ENCODE results near the gene SMIM28.

Gene SMIM28

GRCh38 chr6:138403324-138403800 lies 25.7 kb downstream of the SMIM28 start:
- DNase-seq (ENCODE audit: low read depth): no peak
- H3K4me3 ChIP-seq (ENCODE audit: low read depth, low read length): peak overlapping the region; percentile 75

- DNase-seq (ENCODE audit: low read depth): peak; percentile 21
- H3K4me3 ChIP-seq (ENCODE audit: low read depth, low read length): peak within 1 kb of the TSS; percentile 75
These were observed 26.3 kb downstream of the SMIM28 start, which contains the start of gene HEBP2 for GRCh38 chr6:138403801-138404665. Gene HEBP2, plus strand, starts transcription at chr6:138404223. Its CDS starts 273 bp downstream, at chr6:138404496.

DNA sequence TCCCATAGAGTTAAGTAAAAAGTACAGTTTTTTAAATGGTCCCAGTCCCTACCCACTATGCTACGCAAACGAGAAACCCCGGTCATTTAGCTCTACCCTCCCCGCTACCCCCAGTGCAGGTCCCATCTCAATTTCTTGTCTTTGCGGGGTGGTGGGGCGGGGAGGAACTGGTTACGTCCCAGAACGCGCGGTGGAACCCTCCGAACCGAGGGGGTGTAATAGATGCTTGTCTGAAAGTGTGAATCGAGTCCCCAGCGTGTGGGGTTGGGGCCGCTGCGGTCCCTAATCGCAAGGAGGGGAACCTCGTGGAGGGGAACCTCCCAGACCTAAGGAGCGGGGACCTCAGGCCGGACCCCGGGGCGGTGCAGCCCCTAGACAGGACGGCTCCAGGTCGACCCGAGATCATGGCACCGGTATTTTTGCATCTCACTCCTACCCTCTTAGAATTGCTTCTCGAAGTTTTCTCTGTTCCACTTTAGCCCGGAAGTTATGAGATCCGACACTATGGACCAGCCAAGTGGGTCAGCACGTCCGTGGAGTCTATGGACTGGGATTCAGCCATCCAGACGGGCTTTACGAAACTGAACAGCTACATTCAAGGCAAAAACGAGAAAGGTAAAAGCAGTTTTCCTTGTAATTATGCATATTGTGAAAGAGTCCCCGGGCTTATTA lies 27.1 kb downstream of the SMIM28 start:
- DNase-seq (ENCODE audit: low read depth): no peak
- peak overlapping the region; percentile 75 for H3K4me3 ChIP-seq (ENCODE audit: low read depth, low read length)

GRCh38 chr6:138405816-138406413 lies 28.2 kb downstream of the SMIM28 start:
- H3K4me3 ChIP-seq (ENCODE audit: low read depth, low read length): no peak overlapping the region
- no peak for DNase-seq (ENCODE audit: low read depth)

- no peak overlapping the region for H3K4me3 ChIP-seq (ENCODE audit: low read depth, low read length)
- DNase-seq (ENCODE audit: low read depth): no peak
These were observed 28.7 kb downstream of the SMIM28 start for GRCh38 chr6:138406443-138406842.

GRCh38 chr6:138410048-138410735 lies 32.5 kb downstream of the SMIM28 start:
- DNase-seq (ENCODE audit: low read depth): peak; percentile 64
- H3K4me3 ChIP-seq (ENCODE audit: low read depth, low read length): no peak overlapping the region

GRCh38 chr6:138410972-138411880 lies 33.5 kb downstream of the SMIM28 start:
- DNase-seq (ENCODE audit: low read depth): no peak
- H3K4me3 ChIP-seq (ENCODE audit: low read depth, low read length): no peak overlapping the region

- no peak overlapping the region for H3K4me3 ChIP-seq (ENCODE audit: low read depth, low read length)
- no peak for DNase-seq (ENCODE audit: low read depth)
These were observed 37.4 kb downstream of the SMIM28 start for GRCh38 chr6:138415125-138415524.

GRCh38 chr6:138416206-138416605 lies 38.5 kb downstream of the SMIM28 start:
- no peak for DNase-seq (ENCODE audit: low read depth)
- no peak overlapping the region for H3K4me3 ChIP-seq (ENCODE audit: low read depth, low read length)

GRCh38 chr6:138417493-138418117 lies 39.9 kb downstream of the SMIM28 start:
- H3K4me3 ChIP-seq (ENCODE audit: low read depth, low read length): no peak overlapping the region
- DNase-seq (ENCODE audit: low read depth): no peak

DNA sequence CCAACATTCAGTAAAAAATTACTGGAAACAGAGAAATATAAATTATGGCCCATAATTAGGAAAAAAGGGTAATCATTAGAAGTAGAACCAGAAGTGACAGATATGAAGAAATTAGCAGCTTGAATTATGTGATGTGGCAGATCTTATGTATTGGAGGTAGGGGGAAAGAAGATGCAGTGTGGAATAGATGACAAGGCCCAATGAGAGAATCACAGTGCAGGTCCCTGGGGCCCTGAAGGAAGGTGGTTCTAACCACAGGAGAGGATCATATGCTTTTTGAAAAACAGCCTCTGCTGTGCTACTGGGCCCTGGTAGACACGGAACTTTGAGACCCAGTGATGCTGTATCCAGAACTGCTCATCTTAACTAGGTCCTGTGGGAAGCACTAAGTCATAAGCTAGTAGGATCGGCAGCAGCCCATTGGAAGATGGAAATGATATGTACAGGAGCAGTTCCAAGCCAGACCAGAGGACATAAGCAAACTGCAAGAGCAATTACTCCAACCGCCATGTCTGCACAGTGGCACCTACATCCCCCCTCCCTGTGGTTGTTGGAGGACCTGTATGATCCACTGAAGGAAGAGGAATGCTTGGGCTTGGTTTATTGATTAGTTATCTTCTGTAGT lies 40.5 kb downstream of the SMIM28 start:
- no peak for DNase-seq (ENCODE audit: low read depth)
- no peak overlapping the region for H3K4me3 ChIP-seq (ENCODE audit: low read depth, low read length)

DNA sequence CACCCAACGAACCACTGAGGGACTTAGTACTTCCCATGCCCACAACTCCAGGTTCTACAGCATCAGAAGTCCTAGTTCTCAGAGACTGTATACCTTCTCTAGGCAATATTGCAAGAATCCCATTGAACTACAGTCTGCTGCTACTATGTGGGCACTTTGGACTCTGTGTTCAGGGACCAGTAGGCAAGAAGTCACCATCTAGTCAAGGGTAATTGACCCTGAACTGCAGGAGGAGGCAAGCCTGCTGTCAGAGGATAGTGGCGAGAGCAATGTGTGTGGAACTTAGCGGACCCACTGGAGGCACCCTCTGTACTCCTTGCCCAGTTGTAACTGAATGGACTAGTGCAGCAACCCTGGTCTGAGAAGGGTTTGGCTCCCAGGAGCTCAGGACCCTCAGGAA lies 42.1 kb downstream of the SMIM28 start:
- no peak for DNase-seq (ENCODE audit: low read depth)
- H3K4me3 ChIP-seq (ENCODE audit: low read depth, low read length): no peak overlapping the region

GRCh38 chr6:138420356-138420755 lies 42.7 kb downstream of the SMIM28 start:
- DNase-seq (ENCODE audit: low read depth): no peak
- no peak overlapping the region for H3K4me3 ChIP-seq (ENCODE audit: low read depth, low read length)

DNA sequence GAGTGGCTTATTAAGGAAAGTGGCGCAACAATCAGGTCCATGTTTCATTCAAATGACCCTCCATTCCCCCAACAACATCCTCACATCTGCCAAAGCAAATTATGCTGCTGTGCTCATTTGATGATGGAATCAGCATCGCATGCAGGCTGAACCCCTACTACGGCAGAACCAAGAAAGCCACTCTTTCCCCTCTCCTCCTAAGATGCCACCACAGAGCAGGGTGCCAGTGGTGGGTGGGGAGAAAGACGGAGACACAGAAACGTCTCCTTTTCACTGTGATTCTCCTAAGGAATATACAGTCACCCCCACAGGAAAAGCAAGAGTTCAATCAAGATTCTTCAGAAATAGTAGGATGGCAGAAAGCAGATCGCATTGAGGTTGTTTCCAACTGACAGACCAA lies 43.4 kb downstream of the SMIM28 start:
- DNase-seq (ENCODE audit: low read depth): no peak
- H3K4me3 ChIP-seq (ENCODE audit: low read depth, low read length): no peak overlapping the region

DNA sequence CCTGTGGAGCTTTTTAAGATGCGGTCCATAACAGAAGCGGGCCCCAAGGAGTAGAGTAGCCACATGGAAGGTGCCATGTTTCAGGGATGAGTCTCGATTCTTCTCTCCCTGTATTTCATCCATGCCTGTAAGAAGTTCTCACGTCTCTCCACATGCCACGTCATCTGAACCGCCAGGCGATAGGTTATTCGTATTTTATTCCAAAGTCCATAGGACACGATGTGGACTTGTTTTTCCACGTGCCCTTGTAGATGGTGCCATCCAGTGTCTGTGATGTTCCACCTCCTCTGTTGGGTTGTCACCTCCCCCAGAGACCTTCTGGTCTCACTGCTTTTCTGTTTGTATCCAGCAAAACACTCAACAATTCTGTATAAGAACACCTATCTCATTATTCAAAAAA lies 43.9 kb downstream of the SMIM28 start:
- DNase-seq (ENCODE audit: low read depth): no peak
- H3K4me3 ChIP-seq (ENCODE audit: low read depth, low read length): no peak overlapping the region

DNA sequence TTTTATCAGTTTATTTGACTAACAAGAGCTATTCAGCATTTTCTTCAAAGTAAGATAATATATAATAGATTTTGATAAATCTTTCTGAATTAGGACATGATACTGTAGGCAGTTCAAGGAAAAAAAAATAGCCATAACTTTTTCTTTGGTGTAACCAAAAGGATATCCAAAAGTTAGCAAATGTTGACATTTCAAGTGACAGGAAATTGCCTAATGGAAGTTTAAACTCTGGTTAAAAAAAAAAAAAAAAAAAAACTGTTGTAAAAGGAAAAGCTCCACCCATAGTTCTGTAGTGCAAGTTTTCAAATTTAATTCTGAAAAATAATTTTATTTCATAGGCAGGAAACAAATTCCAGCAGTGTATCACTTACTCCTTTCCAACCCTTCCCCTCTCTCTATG lies 45.2 kb downstream of the SMIM28 start:
- no peak for DNase-seq (ENCODE audit: low read depth)
- no peak overlapping the region for H3K4me3 ChIP-seq (ENCODE audit: low read depth, low read length)

- H3K4me3 ChIP-seq (ENCODE audit: low read depth, low read length): no peak overlapping the region
- DNase-seq (ENCODE audit: low read depth): no peak
These were observed 46.5 kb downstream of the SMIM28 start for GRCh38 chr6:138424004-138424904.
